Activated CD4-positive, alpha-beta memory T cell treated with anti-CD3 and anti-CD28 coated beads for 36 hours (primary cell): ENCODE data around the gene DENND5A. TPM values are rescaled to one million over a fixed set of nuclear protein-coding genes. Genes with fewer than 3 reads are reported as not detected.
A peak's percentile ranks its signal among the peaks of the same experiment; 100 is the strongest.

Experiments
- CTCF ChIA-PET: fragments of 350-600 bp; sonication (Branson Sonifier 250); formaldehyde crosslinking; loops from one replicate; lab custom pipeline; 2021; ENCODE audit warnings: antibody characterized with exemption, inconsistent platforms; lab: Charles Lee
- POLR2A ChIA-PET: fragments of 350-600 bp; sonication (Branson Sonifier 250); formaldehyde crosslinking; loops from one replicate; lab custom pipeline; 2021; ENCODE audit warnings: antibody characterized with exemption; lab: Charles Lee
- DNase-seq: peaks from one replicate; pipeline ENCODE4 v3.0.0-alpha.2; 2020
- H3K27ac Mint-ChIP-seq: one replicate; pipeline ENCODE4 v1.8.0; 2021; ENCODE audit warnings: mixed read lengths
- H3K27me3 Mint-ChIP-seq: one replicate; pipeline ENCODE4 v1.8.0; 2021; ENCODE audit warnings: mixed read lengths
- H3K36me3 Mint-ChIP-seq: one replicate; pipeline ENCODE4 v1.8.0; 2021; ENCODE audit warnings: mixed read lengths
- H3K4me1 Mint-ChIP-seq: one replicate; pipeline ENCODE4 v1.8.0; 2021; ENCODE audit warnings: low read depth, mixed read lengths
- H3K4me3 Mint-ChIP-seq: one replicate; pipeline ENCODE4 v1.8.0; 2021; ENCODE audit warnings: mild to moderate bottlenecking, mixed read lengths
- H3K9me3 Mint-ChIP-seq: one replicate; pipeline ENCODE4 v1.8.0; 2021; ENCODE audit warnings: mixed read lengths
- intact Hi-C: fragments of 100-400 bp; cut with micrococcal nuclease; formaldehyde crosslinking; loops from one replicate; pipeline ENCODE4 v1.15.1; 2023
- total RNA-seq, 2 experiments: library from RNA; stranded (reverse); gene quantifications; one replicate each; pipeline ENCODE4 v1.2.3, GENCODE V29; 2021

The DENND5A gene
- total RNA-seq, 2 experiments from 2014 or later: 41.3 to 41.9 TPM

DNA sequence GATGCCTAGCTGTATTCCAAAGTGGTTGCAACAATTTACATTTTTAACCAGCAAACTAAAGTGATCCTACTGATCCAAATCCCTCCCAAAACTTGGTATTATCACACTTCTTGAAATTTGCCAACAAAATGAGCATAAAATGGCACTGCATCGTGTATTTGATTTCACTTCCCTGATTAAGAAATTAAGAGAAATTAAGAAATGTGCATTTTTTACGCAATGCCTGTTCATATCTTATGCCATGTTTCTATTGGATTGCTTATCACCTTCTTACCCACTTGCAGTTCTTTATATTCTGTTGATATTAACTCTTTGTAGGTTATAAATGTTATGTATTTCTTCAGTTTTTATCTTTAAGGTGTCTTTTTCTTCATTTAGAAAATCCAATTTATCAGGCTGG lies 80.6 kb downstream of the DENND5A start:
- no peak overlapping the region for H3K27ac Mint-ChIP-seq
- no peaks in the 10 kb centered on the region for H3K9me3 Mint-ChIP-seq
- H3K36me3 Mint-ChIP-seq: peaks cover 15% of the 10 kb centered on the region
- DNase-seq: no peak
- no peaks in the 10 kb centered on the region for H3K4me1 Mint-ChIP-seq
- H3K4me3 Mint-ChIP-seq: no peak overlapping the region
- H3K27me3 Mint-ChIP-seq: no peaks in the 10 kb centered on the region
- intact Hi-C loops: no loop called here
- ChIA-PET CTCF (no interaction called here), POLR2A (no interaction called here)

DNA sequence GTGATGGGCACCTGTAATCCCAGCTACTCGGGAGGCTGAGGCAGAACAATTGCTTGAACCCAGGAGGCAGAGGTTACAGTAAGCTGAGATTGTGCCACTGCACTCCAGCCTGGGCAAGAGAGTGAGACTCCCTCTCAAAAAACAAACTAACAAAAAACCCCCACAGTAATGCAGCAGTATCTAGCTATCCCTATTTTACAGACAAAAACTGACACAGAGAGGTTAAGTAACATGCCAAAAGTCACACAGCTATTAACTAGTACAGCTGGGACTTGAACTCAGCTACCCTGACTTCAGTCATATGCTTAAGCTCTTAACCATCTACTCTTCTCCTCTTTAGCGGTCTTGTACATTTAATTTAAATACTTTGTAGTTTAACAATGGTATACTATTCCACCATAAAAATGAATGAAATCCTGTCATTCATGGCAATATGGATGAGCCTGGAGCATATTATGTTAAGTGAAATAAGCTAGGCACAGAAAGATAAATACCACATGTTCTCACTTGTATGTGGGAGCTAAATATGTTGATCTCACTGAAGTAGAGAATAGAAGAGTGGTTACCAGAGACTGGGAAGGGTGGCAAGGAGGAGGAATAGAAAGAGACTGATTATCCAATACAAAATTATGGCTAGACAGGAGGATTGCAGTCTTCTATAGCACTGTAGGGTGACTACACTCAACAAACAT lies 82.8 kb downstream of the DENND5A start:
- H3K4me3 Mint-ChIP-seq: no peak overlapping the region
- H3K9me3 Mint-ChIP-seq: no peaks in the 10 kb centered on the region
- H3K27me3 Mint-ChIP-seq: no peaks in the 10 kb centered on the region
- no peaks in the 10 kb centered on the region for H3K4me1 Mint-ChIP-seq
- DNase-seq: no peak
- ChIA-PET CTCF (interaction anchor here (0.6 to 1.4 kb wide), 4 partner anchors 15 to 324 kb away, joined by 3 to 4 read pairs (median 4); no protein-coding TSS in a partner anchor), POLR2A (no interaction called here)
- intact Hi-C loops: no loop called here
- H3K36me3 Mint-ChIP-seq: peaks cover 19% of the 10 kb centered on the region
- H3K27ac Mint-ChIP-seq: no peak overlapping the region

DNA sequence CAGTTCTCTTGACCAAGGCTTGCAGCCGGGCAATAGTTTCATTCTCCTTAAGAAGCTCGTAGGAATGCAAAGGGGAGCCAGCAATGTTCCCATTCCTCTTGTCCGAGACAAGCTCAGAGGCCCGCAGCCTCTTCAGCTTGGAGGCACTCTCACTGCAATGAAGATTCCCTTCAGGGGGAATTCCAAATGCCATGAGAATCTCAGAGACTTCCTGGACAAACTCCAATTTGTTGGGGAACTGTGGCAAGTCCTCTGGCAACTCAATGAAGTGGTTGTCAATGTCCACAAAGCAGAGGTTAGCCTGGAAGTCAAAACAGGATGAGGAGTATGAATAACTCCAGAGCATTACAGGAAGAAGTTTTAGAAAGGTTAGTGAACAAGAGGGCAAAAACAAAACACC lies 84.4 kb downstream of the DENND5A start:
- no peak overlapping the region for H3K27ac Mint-ChIP-seq
- intact Hi-C loops: no loop called here
- no peaks in the 10 kb centered on the region for H3K27me3 Mint-ChIP-seq
- ChIA-PET POLR2A (no interaction called here), CTCF (no interaction called here)
- no peak overlapping the region for H3K4me3 Mint-ChIP-seq
- H3K4me1 Mint-ChIP-seq: peaks cover 13% of the 10 kb centered on the region
- H3K9me3 Mint-ChIP-seq: no peaks in the 10 kb centered on the region
- no peak for DNase-seq
- peaks cover 33% of the 10 kb centered on the region for H3K36me3 Mint-ChIP-seq

DNA sequence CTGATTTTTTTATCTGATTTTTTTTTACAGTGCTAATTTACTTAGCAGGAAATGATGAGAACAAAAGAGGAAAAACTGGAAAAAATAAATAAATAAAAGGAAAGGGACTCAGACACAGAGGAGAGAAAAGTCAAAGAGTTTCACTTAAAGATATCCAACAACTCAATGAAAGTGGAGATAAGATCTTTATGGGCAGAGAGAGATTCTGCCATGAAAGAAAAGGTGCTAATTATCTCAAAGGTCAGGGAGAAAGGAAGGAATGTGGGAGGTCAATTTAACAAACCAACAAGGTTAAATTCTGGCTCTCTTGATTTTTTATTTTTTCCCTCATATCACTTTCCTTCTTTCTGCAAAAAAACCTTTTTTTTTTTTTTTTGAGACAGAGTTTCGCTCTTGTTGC lies 86.0 kb downstream of the DENND5A start:
- H3K9me3 Mint-ChIP-seq: no peaks in the 10 kb centered on the region
- no peaks in the 10 kb centered on the region for H3K27me3 Mint-ChIP-seq
- H3K4me3 Mint-ChIP-seq: no peak overlapping the region
- ChIA-PET CTCF (no interaction called here), POLR2A (interaction anchor here (0.7 kb wide), 1 partner anchor 394 kb away, joined by 4 read pairs; the partner anchor contains the start of gene WEE1)
- peaks cover 14% of the 10 kb centered on the region for H3K4me1 Mint-ChIP-seq
- peaks cover 33% of the 10 kb centered on the region for H3K36me3 Mint-ChIP-seq
- intact Hi-C loops: no loop called here
- no peak for DNase-seq
- no peak overlapping the region for H3K27ac Mint-ChIP-seq

DNA sequence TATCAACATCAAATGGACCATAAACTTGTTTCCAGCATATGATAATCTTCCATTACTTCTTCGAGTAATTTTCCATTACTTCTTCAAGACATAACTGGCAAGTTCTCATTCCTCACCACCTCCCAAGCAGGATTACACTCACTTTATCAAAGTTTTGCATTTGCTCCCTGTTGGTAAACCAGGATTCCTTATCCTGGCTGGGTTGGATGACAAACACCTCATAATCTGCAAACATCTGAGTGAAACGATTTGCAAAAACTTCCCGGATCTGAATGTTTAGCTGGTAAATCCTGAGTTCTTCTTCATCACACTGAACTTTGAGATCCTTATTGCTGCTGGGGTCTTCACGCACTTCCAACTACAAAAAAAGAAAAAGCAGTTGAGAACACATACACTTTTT lies 86.4 kb downstream of the DENND5A start:
- intact Hi-C loops: no loop called here
- peaks cover 14% of the 10 kb centered on the region for H3K4me1 Mint-ChIP-seq
- no peaks in the 10 kb centered on the region for H3K9me3 Mint-ChIP-seq
- ChIA-PET CTCF (no interaction called here), POLR2A (no interaction called here)
- H3K27me3 Mint-ChIP-seq: no peaks in the 10 kb centered on the region
- peaks cover 33% of the 10 kb centered on the region for H3K36me3 Mint-ChIP-seq
- no peak overlapping the region for H3K27ac Mint-ChIP-seq
- H3K4me3 Mint-ChIP-seq: no peak overlapping the region
- DNase-seq: no peak

DNA sequence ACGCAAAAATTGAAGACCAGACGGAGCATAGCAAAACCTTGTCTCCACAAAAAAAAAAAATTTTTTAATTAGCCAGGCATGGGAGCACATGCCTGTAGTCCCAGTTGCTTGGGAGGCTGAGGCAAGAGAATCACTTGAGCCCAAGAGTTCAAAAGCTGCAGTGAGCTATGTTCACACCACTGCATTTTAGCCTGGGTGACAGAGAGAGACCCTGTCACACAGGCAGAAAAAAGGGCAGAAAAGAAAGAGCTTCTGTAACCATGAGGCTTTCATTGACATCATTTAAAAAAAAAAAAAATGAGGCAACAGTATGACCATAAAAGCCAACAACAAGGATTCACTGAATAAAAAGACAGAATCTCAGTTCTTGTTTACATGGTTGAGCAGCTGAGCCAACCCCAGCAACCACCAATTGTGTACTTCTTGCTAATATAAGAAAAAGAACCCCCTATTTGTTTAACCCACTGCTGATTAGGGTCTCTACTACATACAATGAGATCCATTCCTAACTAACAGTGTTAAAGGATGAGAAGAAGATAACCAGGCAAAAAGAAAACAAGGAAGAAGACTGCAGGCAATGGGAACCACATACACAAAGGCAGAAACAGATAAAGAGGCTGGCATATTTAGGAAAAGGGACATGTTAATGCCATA lies 87.6 kb downstream of the DENND5A start:
- CTCF ChIA-PET: interaction anchor here (0.8 kb wide), 1 partner anchor 357 kb away, joined by 3 read pairs; no protein-coding TSS in a partner anchor
- POLR2A ChIA-PET: no interaction called here
- peaks cover under 1% of the 10 kb centered on the region for H3K9me3 Mint-ChIP-seq
- no peak overlapping the region for H3K4me3 Mint-ChIP-seq
- H3K27ac Mint-ChIP-seq: no peak overlapping the region
- peaks cover 38% of the 10 kb centered on the region for H3K36me3 Mint-ChIP-seq
- intact Hi-C loops: loop anchor here (2.0 kb wide), 1 partner anchor 31 kb away; no protein-coding TSS in a partner anchor
- H3K4me1 Mint-ChIP-seq: peaks cover 14% of the 10 kb centered on the region
- DNase-seq: no peak
- H3K27me3 Mint-ChIP-seq: no peaks in the 10 kb centered on the region

DNA sequence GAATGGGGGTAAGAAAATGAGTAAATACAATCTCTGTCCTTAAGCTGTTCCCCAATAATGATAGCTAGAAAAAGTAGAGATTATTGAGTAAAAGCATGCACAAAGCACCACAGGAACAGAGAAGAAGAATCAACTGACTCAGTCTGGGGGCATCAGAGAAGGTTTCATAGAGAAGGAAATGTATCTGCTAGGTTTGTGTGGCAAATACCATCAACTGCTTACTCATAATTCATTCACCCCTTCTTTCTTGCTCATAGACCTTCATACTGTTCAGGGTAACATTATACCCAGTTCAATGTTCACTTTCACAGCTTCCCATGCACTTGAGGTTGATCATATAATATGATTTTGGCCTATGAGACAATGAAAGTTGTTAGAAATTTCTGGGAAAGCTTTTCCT lies 88.6 kb downstream of the DENND5A start:
- ChIA-PET POLR2A (interaction anchor here (0.8 to 1.2 kb wide), 2 partner anchors 33 to 88 kb away, joined by 3 to 4 read pairs; no protein-coding TSS in a partner anchor), CTCF (interaction anchor here (1.1 kb wide), 1 partner anchor 34 kb away, joined by 4 read pairs; no protein-coding TSS in a partner anchor)
- intact Hi-C loops: loop anchor here (2.0 kb wide), 1 partner anchor 32 kb away; no protein-coding TSS in a partner anchor
- peaks cover 48% of the 10 kb centered on the region for H3K36me3 Mint-ChIP-seq
- H3K9me3 Mint-ChIP-seq: peaks cover 3% of the 10 kb centered on the region
- H3K4me3 Mint-ChIP-seq: no peak overlapping the region
- peaks cover 14% of the 10 kb centered on the region for H3K4me1 Mint-ChIP-seq
- DNase-seq: no peak
- H3K27me3 Mint-ChIP-seq: no peaks in the 10 kb centered on the region
- H3K27ac Mint-ChIP-seq: no peak overlapping the region

DNA sequence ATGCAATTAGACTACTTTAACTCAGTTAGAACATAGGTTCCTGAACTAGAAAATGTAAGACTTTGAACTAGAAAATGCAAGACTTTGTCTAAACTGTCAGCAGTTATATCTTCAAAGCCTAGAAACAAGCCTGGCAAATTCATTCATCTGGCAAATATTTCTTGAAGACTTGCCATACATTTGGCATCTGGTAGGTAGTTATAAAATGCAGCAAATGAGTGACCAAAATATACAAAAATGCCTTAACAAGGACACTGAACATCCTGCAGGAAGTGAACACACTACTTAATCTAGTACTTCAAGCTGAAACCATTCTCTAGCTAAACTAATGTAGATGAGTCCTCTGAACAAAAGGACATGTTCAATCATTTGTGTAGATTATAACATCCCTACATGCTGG lies 89.0 kb downstream of the DENND5A start:
- Mint-ChIP-seq H3K36me3 (peaks cover 49% of the 10 kb centered on the region), H3K27ac (no peak overlapping the region), H3K4me1 (peaks cover 14% of the 10 kb centered on the region), H3K4me3 (no peak overlapping the region), H3K9me3 (peaks cover 3% of the 10 kb centered on the region), H3K27me3 (no peaks in the 10 kb centered on the region)
- ChIA-PET CTCF (interaction anchor here (1.1 kb wide), 1 partner anchor 35 kb away, joined by 4 read pairs; no protein-coding TSS in a partner anchor), POLR2A (interaction anchor here (0.8 to 1.2 kb wide), 2 partner anchors 34 to 88 kb away, joined by 3 to 4 read pairs; no protein-coding TSS in a partner anchor)
- DNase-seq: no peak
- intact Hi-C loops: loop anchor here (2.0 kb wide), 1 partner anchor 33 kb away; no protein-coding TSS in a partner anchor

DNA sequence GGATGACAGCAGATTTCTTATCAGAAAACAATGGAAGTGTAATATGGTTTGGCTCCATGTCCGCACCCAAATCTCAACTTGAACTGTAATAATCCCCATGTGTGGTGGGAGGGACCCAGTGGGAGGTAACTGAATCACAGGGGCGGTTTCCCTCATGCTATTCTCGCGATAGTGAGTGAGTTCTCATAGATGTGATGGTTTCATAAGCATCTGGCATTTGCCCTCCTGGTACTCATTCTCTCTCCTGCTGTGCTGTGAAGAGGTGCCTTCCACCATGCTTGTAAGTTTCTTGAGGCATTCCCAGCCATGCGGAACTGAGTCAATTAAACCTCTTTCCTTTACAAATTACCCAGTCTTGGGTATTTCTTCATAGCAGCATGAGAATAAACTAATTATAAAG lies 92.8 kb downstream of the DENND5A start:
- intact Hi-C loops: no loop called here
- no peak for DNase-seq
- Mint-ChIP-seq H3K36me3 (peaks cover 41% of the 10 kb centered on the region), H3K9me3 (peaks cover 3% of the 10 kb centered on the region), H3K4me1 (peaks cover 24% of the 10 kb centered on the region), H3K27me3 (no peaks in the 10 kb centered on the region), H3K27ac (no peak overlapping the region), H3K4me3 (no peak overlapping the region)
- ChIA-PET POLR2A (no interaction called here), CTCF (no interaction called here)

DNA sequence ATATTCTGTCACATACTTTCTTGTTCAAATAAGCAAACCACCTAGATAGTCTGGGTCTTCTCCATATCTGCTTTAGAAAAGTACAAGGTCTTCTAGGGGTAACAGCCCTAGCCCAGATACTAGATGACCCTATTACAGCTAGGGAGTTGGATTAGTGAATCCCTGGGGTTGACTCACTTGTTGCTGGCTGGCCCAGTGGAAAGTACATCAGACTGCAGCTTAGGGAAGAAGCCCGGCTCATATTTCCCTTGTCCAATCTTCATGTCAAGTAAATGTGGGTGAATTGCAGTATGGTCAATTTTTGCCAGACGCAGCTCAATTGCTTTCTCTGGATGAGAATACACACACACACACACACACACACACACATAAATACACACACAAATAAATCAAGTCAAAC lies 94.7 kb downstream of the DENND5A start:
- Mint-ChIP-seq H3K36me3 (peaks cover 35% of the 10 kb centered on the region), H3K9me3 (peaks cover 3% of the 10 kb centered on the region), H3K27me3 (no peaks in the 10 kb centered on the region), H3K4me1 (peaks cover 10% of the 10 kb centered on the region), H3K4me3 (no peak overlapping the region), H3K27ac (no peak overlapping the region)
- intact Hi-C loops: no loop called here
- ChIA-PET POLR2A (no interaction called here), CTCF (interaction anchor here (0.5 to 7.0 kb wide), 3 partner anchors 80 to 336 kb away, joined by 3 to 66 read pairs (median 3); no protein-coding TSS in a partner anchor)
- DNase-seq: no peak

DNA sequence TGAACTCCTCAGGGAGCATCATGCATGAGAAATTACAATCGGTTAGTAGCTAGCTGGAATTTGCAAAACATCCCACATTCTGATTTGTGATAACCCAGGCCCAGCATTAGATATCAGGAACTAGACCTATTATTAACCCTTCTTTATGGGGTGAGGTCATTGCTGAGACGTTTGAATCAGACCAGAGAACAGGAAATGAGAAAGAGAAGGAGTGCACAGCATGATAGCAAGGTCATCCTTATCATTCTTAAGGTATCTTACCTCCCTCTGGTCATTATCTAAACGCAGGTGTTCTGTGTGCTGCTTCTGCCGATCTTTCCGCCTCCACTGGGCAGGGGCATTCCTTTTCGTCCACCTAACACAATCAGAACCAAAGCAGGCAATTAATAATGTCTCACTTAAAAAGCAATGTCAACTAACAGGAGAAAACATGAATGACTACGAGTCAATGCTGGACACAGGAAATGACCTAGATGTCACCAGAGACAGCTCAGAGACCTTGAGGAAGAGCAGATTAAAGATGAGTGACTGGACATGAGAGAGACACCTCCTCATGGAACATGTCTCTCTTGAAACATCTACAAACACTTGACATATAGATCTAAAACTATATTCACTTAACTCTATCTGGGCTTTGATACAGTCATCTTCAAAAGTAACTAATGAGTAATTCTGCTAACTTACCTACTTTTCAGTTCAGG lies 95.4 kb downstream of the DENND5A start:
- no peaks in the 10 kb centered on the region for H3K27me3 Mint-ChIP-seq
- intact Hi-C loops: loop anchor here (5.0 to 10.0 kb wide), 2 partner anchors 38 to 215 kb away; partner anchors contain the start of gene IPO7
- no peak overlapping the region for H3K4me3 Mint-ChIP-seq
- CTCF ChIA-PET: interaction anchor here (0.6 to 7.0 kb wide), 4 partner anchors 32 to 337 kb away, joined by 3 to 66 read pairs (median 3); no protein-coding TSS in a partner anchor
- H3K27ac Mint-ChIP-seq: peak overlapping the region; percentile 62
- H3K4me1 Mint-ChIP-seq: peaks cover 10% of the 10 kb centered on the region
- H3K9me3 Mint-ChIP-seq: peaks cover 3% of the 10 kb centered on the region
- DNase-seq: no peak
- peaks cover 36% of the 10 kb centered on the region for H3K36me3 Mint-ChIP-seq
- POLR2A ChIA-PET: interaction anchor here (0.7 kb wide), 1 partner anchor 192 kb away, joined by 4 read pairs; no protein-coding TSS in a partner anchor
